Hindlimb muscle (tissue), 1 donor: ENCODE data around the gene IFI27L2. TPM values are rescaled to one million over a fixed set of nuclear protein-coding genes. Genes with fewer than 3 reads are reported as not detected.

Experiments
- DNase-seq: peaks from one replicate; pipeline ENCODE4 v3.0.0-alpha.2; 2013
- polyA plus RNA-seq: library from polyadenylated mRNA; unstranded; fragments of 120-200 nt; gene quantifications from one replicate; pipeline ENCODE4 v1.2.1, GENCODE V29; 2013; ENCODE audit not compliant: insufficient read length

The IFI27L2 gene
- polyA plus RNA-seq, 1 donor: 12.7 TPM

DNA sequence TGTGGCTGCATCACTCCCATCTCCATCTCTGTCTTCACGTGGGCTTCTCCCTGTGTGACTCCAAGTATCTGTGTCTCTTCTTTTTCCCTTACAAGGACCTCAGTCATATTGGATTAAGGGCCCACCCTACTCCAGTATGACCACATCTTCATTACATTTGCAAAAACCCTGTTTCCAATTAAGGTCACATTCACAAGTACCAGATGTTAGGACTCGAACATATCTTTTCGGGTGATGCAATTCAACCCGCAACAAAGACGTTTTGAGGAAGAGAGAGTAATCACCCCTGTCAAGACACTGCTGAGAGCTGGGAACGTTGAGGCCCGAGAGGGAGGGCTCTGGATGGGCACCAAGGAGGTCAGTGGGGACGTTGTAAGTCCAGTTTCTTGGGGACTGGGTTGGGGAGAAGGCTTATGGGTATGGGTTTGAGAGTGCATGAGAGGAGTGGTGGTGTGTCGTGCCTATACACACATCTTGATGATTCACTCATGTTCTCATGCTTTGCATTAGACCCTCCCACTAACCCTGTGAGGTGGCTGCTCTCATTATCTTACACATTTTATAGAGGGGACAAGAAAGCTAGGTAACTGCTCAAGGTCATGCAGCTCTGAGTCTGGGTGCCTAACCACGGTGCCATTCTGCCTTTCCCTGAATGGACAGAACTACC lies 30.9 kb downstream of the IFI27L2 start:
- DNase-seq: no peak

DNA sequence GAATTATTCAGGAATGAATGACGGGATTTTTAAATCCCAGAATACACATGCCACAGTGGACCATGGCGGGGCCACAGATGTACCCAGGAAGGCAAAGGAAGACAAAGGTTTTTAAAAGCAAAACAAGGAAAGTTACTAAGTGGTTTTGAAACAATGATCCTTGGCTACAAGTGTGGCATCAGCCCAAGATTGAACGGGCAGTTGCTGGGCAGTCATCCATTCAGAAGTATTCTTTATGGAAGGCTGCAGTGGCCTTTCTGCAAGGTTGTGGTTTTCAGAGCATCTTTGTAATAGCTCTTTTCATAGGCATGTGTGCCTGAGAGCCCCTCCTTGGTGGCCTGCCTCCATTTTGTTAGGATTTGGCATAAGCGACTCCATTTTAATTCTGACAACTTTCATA lies 32.3 kb downstream of the IFI27L2 start:
- DNase-seq: no peak

GRCh38 chr14:94093418-94093817 lies 36.0 kb downstream of the IFI27L2 start:
- no peak for DNase-seq

- no peak for DNase-seq
Observed at GRCh38 chr14:94089479-94089878, 39.9 kb downstream of the IFI27L2 start.

GRCh38 chr14:94088516-94088915 lies 40.9 kb downstream of the IFI27L2 start:
- no peak for DNase-seq

DNA sequence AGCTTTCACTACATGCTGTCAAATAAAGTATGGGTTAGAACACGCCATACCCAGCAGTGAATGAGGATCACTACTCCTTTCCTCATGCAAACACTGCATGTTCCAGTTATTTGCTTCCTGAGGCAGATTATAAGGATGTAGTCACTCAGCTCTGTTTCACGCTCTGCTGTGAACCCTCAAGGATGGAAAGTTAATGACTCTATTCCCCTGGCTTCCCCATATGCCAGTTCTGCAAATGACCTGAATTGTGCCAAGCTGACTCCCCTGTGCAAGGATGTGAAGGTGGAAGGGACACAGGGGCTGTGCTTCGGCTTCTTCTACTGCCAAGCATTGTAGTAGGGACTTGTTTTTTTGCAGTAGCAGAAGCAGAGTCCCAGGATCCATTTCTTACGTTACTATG lies 41.5 kb downstream of the IFI27L2 start:
- no peak for DNase-seq

- DNase-seq: no peak
Observed at GRCh38 chr14:94081386-94081820, 48.0 kb downstream of the IFI27L2 start.

DNA sequence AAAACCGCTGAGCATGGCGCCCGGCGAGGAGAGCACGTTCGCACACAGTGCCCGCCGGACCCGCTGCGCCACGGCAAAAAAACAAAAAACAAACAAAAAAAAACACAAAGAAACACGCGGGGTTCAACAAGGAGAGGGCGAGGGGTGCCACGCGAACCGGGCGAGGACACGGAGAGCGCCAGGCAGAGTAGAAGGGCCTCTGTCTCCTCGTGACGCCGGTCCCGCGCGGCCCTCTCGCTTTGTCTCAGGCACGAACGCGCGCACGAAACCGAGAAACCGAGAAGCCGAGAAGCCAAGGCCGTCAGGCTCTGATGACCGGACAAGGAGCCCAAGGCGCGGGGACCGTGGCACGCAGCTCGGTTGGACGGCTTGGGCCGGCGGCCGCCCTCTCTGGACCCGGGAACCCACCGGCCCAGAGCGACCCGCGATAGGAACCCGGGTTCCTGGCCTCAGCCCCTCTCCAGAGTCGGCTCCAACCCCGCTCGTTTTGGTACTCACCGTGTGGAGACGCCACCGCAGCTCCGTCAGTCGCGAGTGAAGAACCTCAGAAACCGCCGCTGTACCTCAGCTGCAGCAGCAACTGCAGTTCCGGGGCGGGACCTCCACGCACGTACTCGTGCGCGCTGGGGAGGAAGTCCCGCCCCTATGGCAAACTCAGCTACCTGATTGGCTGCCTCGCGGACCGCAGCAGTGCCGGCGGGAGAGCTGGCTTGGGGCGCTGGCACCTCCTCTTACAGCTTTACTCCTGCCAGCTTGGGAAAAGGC lies 48.6 kb downstream of the IFI27L2 start, which contains the start of the genes DDX24 and IFI27L1:
TSS of gene DDX24 (minus strand) at position 582 of the 765 bp plus-strand sequence. CDS start 1,460 bp downstream, outside the sequence.
TSS of gene IFI27L1 (plus strand) at position 690 of the 765 bp plus-strand sequence. CDS start 15,628 bp downstream, outside the sequence.
- DNase-seq: peak; percentile 97

DNA sequence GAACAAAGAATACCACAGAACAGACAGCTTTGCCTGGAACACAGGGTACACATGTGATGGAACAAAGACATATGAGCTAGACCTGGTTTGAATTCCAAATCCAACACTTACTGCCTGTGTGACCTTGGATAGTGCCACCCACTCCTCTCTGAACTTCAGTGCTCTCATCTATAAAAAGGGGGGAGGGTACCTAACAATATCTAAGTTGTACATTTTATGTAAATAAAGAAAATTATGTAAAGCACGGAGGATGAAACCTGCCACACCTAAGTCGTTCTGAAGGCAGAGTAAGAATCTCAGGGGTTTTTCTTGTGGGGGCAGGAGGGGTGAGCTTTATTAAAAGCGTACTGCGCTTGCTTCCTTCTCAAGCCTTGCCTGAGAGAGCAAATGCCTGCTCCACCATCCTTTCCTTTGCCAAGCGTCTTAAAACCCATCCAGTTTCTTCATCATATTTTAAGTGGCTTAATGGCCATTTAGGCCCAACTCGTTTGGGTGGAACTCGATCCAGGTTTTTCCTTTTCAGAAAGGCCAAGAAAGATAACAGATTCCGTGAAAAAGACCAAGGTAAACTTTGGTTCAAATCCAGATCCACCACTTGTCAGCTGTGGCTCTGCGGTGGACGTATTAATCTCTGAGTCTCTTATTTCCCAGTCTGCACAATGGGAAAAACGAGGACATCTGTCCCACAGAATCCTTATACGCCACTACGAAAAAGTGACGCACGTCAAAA lies 49.3 kb downstream of the IFI27L2 start:
- peak; percentile 12 for DNase-seq

DNA sequence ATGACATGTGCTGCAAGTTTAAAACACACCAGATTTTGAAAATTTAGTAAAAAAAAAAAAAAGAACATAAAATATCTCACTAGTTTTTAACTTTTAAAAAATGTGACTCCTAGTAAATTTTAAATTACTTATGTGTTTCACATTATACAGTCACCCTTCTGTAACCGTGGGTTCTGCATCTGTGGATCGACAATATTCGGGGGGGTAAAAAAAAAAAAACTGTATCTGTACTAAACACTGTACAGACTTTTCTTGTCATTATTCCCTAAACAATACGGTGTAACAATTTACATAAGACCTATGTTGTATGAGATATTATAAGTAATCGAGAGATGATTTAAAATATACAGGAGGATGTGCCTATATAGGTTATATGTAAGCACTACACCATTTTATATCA lies 51.6 kb downstream of the IFI27L2 start:
- DNase-seq: no peak

Other genes with a start within 250 kb of the IFI27L2 start
- gene FAM181A, start 202.3 kb downstream of the IFI27L2 start, polyA plus RNA-seq: not detected
- 31.7 TPM for gene ASB2, start 153.0 kb downstream of the IFI27L2 start, polyA plus RNA-seq
- 0.32 TPM for gene CCDC197, start 132.3 kb downstream of the IFI27L2 start, polyA plus RNA-seq
- 0.67 TPM for gene OTUB2, start 103.3 kb downstream of the IFI27L2 start, polyA plus RNA-seq
- 84.8 TPM for gene DDX24, start 48.4 kb downstream of the IFI27L2 start, polyA plus RNA-seq
- gene IFI27L1, start 48.3 kb downstream of the IFI27L2 start, polyA plus RNA-seq: 11.6 TPM
- 2.6 TPM for gene IFI27, start 18.9 kb downstream of the IFI27L2 start, polyA plus RNA-seq
- 0.22 TPM for gene PPP4R4, start 44.7 kb upstream of the IFI27L2 start, polyA plus RNA-seq
- not detected for gene SERPINA10, start 163.7 kb upstream of the IFI27L2 start, polyA plus RNA-seq
- not detected for gene SERPINA6, start 193.7 kb upstream of the IFI27L2 start, polyA plus RNA-seq
- not detected for gene SERPINA2, start 237.1 kb upstream of the IFI27L2 start, polyA plus RNA-seq